ENCODE results near the gene MAJIN.
A peak's percentile ranks its signal among the peaks of the same experiment; 100 is the strongest.

MAJIN gene

GRCh38 chr11:64916040-64916774 is 55.7 kb downstream of the MAJIN start:
- peak overlapping the region; percentile 75 for H3K4me3 ChIP-seq (ENCODE audit: low read depth, low read length)
- no peak for TF ChIP-seq CTCF (IDR thresholded peaks at IDR 0.05; ENCODE audit: low read depth, low read length, missing control alignments)
- no peak for DNase-seq (ENCODE audit: low read depth)
- in situ Hi-C loops (cut with HindIII; ENCODE audit: low sequenced_read_pairs) = no loop called here

DNA sequence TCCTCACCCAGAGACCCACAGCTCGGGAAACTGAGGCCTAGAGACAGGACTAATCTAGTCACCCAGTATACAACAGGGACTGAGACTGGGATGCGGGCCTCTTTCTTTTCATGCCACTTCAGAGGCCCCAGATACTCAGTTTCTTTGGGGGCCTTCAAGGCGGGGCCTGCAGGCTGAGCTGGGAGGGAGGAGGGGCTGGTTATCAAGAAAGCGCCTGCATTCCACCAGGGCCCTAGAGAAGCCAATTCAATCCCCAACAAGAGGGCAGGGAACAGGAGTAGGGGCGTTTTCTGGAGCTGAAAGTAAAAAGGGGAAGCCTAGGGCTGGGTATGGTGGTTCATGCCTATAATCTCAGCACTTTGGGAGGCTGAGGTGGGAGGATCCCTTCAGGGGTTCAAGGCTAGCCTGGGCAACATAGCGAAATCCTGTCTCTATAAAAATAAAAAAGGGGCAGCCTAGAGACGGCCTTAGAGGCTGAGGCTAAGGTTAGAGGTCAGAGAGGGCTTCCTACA is 56.5 kb downstream of the MAJIN start:
- in situ Hi-C loops (cut with HindIII; ENCODE audit: low sequenced_read_pairs) = no loop called here
- TF ChIP-seq CTCF (IDR thresholded peaks at IDR 0.05; ENCODE audit: low read depth, low read length, missing control alignments) = no peak
- peak overlapping the region; percentile 75 for H3K4me3 ChIP-seq (ENCODE audit: low read depth, low read length)
- DNase-seq (ENCODE audit: low read depth) = no peak

DNA sequence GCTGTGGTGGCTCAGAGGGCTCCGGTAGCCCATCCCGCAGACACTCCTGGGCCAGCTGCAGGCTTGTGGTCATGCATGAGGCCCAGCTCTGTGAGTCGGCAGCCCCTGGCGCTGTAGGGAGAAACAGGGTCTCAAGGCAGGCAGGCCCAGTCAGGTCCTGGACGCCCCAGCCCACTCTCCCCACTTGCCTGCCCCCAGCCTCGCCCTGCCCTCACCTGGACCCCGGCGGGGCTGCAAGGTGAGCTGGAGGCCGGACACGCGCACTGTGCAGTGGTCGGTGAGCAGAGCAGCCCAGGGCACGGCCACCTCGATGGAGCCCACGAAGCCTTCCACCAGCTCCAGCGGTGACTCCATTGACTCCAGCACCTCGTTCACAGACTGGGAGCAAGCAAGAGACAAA is 57.8 kb downstream of the MAJIN start:
- no peak overlapping the region for H3K4me3 ChIP-seq (ENCODE audit: low read depth, low read length)
- in situ Hi-C loops (cut with HindIII; ENCODE audit: low sequenced_read_pairs) = no loop called here
- no peak for TF ChIP-seq CTCF (IDR thresholded peaks at IDR 0.05; ENCODE audit: low read depth, low read length, missing control alignments)
- DNase-seq (ENCODE audit: low read depth) = no peak

- no peak for DNase-seq (ENCODE audit: low read depth)
- no peak overlapping the region for H3K4me3 ChIP-seq (ENCODE audit: low read depth, low read length)
- in situ Hi-C loops (cut with HindIII; ENCODE audit: low sequenced_read_pairs) = no loop called here
- TF ChIP-seq CTCF (IDR thresholded peaks at IDR 0.05; ENCODE audit: low read depth, low read length, missing control alignments) = no peak
These were observed 58.7 kb downstream of the MAJIN start for GRCh38 chr11:64913171-64913727.

- in situ Hi-C loops (cut with HindIII; ENCODE audit: low sequenced_read_pairs) = no loop called here
- TF ChIP-seq CTCF (IDR thresholded peaks at IDR 0.05; ENCODE audit: low read depth, low read length, missing control alignments) = no peak
- no peak for DNase-seq (ENCODE audit: low read depth)
- no peak overlapping the region for H3K4me3 ChIP-seq (ENCODE audit: low read depth, low read length)
These were observed 60.2 kb downstream of the MAJIN start for GRCh38 chr11:64911689-64912088.

GRCh38 chr11:64911142-64911541 is 60.8 kb downstream of the MAJIN start:
- TF ChIP-seq CTCF (IDR thresholded peaks at IDR 0.05; ENCODE audit: low read depth, low read length, missing control alignments) = no peak
- H3K4me3 ChIP-seq (ENCODE audit: low read depth, low read length) = no peak overlapping the region
- in situ Hi-C loops (cut with HindIII; ENCODE audit: low sequenced_read_pairs) = no loop called here
- no peak for DNase-seq (ENCODE audit: low read depth)

Data from astrocyte of the cerebellum (primary cell).